Mucosa of descending colon (tissue), 3 donors: ENCODE measurements around the gene ANKRD6. TPM values are rescaled to one million over a fixed set of nuclear protein-coding genes. Genes with fewer than 3 reads are reported as not detected.

Experiments
- ATAC-seq: fragments of 200-7000 bp; cut with Tn5 transposase; one replicate; pipeline ENCODE4 v1.9.1; 2020; ENCODE audit warnings: mild to moderate bottlenecking, moderate library complexity
- DNase-seq, 3 donors: peaks; one replicate each; pipeline ENCODE4 v3.0.0-alpha.2; 2020
- H3K36me3 ChIP-seq: fragments of 200-600 bp; one replicate; pipeline ENCODE4 v1.8.0; 2021; ENCODE audit warnings: low read depth, mild to moderate bottlenecking
- H3K4me1 ChIP-seq: fragments of 200-600 bp; one replicate; pipeline ENCODE4 v1.8.0; 2021; ENCODE audit warnings: low read depth, mild to moderate bottlenecking
- H3K4me3 ChIP-seq: fragments of 200-600 bp; one replicate; pipeline ENCODE4 v1.8.0; 2021; ENCODE audit warnings: mild to moderate bottlenecking
- H3K9me3 ChIP-seq: fragments of 200-600 bp; one replicate; pipeline ENCODE4 v1.8.0; 2021; ENCODE audit warnings: mild to moderate bottlenecking
- intact Hi-C, 2 donors: fragments of 100-400 bp; cut with DNase I in 1 of 2; cut with micrococcal nuclease in 1 of 2; formaldehyde crosslinking; loops; one replicate each; pipeline versions ENCODE4 v1.11.0 to v1.11.1; 2022; cut with DNase I, micrococcal nuclease
- total RNA-seq, 3 donors: library from RNA; stranded (reverse); fragmentation: NEBNext Ultra II Directional in 2 of 3; extraction: Animal tissue kit (Norgen Biotek cat#: 25700) in 2 of 3; gene quantifications; one replicate each; pipeline versions ENCODE4 v1.2.1 to v1.2.4, GENCODE V29; 2021 to 2023
- TF ChIP-seq, protein P1 (sequence below): fragments of 200-600 bp; IDR thresholded peaks from one replicate; pipeline ENCODE4 v1.8.0; 2022; ENCODE audit warnings: antibody characterized with exemption, mild to moderate bottlenecking
- donor health status: DM: no; HTN: no; CAD: no; lungs with moderate emphysema.
- donor health status: DM: no; HTN: no; CAD: no.
- donor health status: DM: no; HTN: yes; CAD: no.

ANKRD6 gene
- total RNA-seq, 3 donors from 2014 or later, result 1.8 to 10.9 (median 2.8) TPM

DNA sequence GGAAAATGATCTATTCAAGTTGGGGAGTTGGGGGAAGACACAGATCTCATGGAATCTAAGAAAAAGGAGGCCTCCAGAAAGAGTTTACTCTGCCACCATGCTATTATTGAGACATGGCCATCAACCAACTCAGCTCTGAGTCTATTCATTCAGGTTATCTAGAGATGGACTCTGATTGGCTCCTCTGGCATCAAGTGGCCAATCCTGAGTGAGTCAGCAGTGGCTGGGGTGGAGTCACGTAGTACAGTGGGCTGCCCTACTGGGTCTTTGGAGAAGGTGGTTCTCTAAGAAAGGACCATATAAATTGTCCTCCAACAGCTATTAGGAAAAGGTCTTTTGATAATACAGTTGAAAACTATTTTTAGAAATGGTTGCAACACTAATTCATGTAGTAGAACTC is 163.5 kb downstream of the ANKRD6 start:
- DNase-seq, result no peak
- intact Hi-C loops, result no loop called here
- TF ChIP-seq, protein P1, sequence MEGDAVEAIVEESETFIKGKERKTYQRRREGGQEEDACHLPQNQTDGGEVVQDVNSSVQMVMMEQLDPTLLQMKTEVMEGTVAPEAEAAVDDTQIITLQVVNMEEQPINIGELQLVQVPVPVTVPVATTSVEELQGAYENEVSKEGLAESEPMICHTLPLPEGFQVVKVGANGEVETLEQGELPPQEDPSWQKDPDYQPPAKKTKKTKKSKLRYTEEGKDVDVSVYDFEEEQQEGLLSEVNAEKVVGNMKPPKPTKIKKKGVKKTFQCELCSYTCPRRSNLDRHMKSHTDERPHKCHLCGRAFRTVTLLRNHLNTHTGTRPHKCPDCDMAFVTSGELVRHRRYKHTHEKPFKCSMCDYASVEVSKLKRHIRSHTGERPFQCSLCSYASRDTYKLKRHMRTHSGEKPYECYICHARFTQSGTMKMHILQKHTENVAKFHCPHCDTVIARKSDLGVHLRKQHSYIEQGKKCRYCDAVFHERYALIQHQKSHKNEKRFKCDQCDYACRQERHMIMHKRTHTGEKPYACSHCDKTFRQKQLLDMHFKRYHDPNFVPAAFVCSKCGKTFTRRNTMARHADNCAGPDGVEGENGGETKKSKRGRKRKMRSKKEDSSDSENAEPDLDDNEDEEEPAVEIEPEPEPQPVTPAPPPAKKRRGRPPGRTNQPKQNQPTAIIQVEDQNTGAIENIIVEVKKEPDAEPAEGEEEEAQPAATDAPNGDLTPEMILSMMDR, result no peak
- no peak overlapping the region for H3K4me3 ChIP-seq
- ATAC-seq, result no peak
- no peaks in the 10 kb centered on the region for H3K9me3 ChIP-seq
- H3K36me3 ChIP-seq, result no peaks in the 10 kb centered on the region
- H3K4me1 ChIP-seq, result no peaks in the 10 kb centered on the region

DNA sequence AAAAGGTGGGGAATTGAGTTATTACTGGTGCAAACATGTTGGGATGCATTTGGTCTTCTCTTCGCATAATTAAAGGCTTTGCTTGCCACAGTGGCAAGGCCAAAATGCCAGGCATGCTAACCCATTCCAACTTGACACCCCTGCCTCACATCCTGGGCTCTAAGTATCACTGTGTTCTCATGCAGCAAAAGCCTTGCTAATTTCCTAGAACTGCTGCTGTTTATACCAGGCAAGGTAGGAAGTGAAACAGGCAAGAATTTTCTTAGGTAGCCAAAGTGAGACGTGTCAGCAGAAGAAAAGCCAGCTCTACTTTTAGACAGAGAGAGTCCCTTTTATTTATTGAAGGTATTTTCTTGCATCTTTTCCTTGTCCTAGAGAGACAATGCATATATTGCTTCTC is 164.4 kb downstream of the ANKRD6 start:
- Histone ChIP-seq H3K9me3 (no peaks in the 10 kb centered on the region), H3K4me3 (no peak overlapping the region), H3K4me1 (no peaks in the 10 kb centered on the region), H3K36me3 (no peaks in the 10 kb centered on the region)
- intact Hi-C loops, result no loop called here
- TF ChIP-seq, protein P1, result no peak
- no peak for DNase-seq
- ATAC-seq, result no peak

DNA sequence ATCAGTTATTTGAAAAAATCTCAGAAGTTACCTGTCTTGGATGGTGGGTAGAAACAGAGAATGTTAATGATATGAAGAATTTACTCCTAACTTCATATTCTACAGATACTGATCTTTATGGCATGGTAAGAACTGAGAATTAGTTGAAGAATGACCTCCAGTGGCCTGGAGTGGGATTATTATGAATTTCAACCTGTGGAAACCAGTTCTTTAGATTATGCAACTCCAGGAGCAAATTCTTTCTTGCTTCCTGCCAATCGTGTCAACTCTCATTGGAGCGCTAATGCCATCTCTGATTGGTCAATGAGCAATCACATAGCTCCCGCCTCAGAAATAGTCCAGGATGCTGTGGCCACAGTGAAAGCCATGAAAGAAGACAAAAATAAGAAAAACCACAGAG is 165.0 kb downstream of the ANKRD6 start:
- ATAC-seq (no peak), DNase-seq (no peak)
- intact Hi-C loops, result no loop called here
- H3K4me3 ChIP-seq, result no peak overlapping the region
- no peaks in the 10 kb centered on the region for H3K36me3 ChIP-seq
- no peaks in the 10 kb centered on the region for H3K9me3 ChIP-seq
- H3K4me1 ChIP-seq, result no peaks in the 10 kb centered on the region
- TF ChIP-seq, protein P1, result no peak

DNA sequence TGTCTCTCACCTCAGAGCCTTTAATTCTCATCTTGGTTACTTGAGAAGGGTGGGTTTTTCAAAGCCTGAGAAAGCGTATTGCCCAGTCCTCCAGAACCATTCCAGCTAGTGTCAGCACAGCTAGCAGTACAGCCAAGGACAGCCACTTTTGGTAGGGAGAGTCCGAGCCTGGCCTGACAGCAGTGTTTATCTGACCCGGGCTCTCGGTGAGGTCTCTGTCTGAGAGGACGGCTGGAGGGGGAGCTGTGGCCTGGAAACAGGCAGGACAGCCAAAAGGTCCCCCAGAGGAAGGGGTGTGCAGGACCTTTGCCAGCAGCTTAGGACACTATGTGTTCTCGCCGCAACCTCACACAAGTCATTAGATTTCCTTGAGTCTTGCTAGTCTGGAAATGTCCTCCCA is 166.8 kb downstream of the ANKRD6 start:
- intact Hi-C loops, result no loop called here
- DNase-seq (no peak), ATAC-seq (no peak)
- Histone ChIP-seq H3K36me3 (no peaks in the 10 kb centered on the region), H3K4me3 (no peak overlapping the region), H3K4me1 (no peaks in the 10 kb centered on the region), H3K9me3 (no peaks in the 10 kb centered on the region)
- TF ChIP-seq, protein P1, result no peak

DNA sequence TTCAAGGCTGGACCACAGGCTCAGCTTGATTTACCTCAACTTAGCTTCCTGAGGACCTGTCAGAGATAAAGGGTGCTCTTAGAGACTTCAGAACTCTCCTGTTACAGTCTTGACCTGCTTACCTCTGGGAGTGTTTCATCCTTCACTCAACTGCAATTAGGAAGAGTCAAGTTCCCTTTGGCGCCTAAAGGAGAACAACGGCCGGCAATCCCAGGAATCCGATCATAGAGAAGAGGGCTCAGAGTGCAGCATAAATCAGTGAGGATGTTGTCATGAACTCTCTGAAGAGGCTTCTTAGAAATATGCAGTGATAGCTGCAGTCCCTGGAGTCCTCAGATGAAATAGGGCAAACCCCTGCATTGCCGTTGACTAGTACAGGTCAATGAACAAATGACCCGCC is 169.2 kb downstream of the ANKRD6 start:
- DNase-seq, result no peak
- H3K36me3 ChIP-seq, result no peaks in the 10 kb centered on the region
- ATAC-seq, result no peak
- no peaks in the 10 kb centered on the region for H3K9me3 ChIP-seq
- H3K4me1 ChIP-seq, result no peaks in the 10 kb centered on the region
- intact Hi-C loops, result no loop called here
- TF ChIP-seq, protein P1, result no peak
- no peak overlapping the region for H3K4me3 ChIP-seq

DNA sequence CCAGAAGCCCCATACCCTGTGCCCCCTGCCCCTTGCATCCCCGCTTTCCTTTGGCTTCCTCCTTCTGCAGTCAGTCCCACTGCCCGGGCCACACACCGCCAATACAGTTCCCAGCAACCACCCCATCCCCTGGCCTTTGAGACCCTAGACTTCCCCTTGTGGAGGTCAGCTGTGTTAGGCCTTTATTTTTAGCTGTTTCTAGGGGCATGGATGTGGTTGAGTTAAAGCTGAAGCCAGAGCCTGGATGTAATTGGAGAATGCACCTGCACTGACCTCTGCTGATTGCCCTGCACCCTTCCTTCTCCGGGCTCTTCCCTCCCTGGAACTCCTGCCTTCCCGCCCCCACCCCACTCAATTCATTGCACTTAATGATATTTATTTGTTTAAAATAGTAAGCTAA is 171.7 kb downstream of the ANKRD6 start:
- intact Hi-C loops, result no loop called here
- H3K4me1 ChIP-seq, result no peaks in the 10 kb centered on the region
- TF ChIP-seq, protein P1, result no peak
- no peak for ATAC-seq
- H3K4me3 ChIP-seq, result no peak overlapping the region
- DNase-seq, result no peak
- no peaks in the 10 kb centered on the region for H3K36me3 ChIP-seq
- H3K9me3 ChIP-seq, result no peaks in the 10 kb centered on the region
